ACHN (cell line): Measurements from ENCODE around the gene ALG13.
"Not testable (repeated sequence)": the region's sequence is repeated elsewhere in the genome, so short reads cannot be mapped to it uniquely, and the experiment has no call there.

Source experiments
- DNase-seq: peaks from one replicate; pipeline ENCODE4 v3.0.0-alpha.2; 2015
- in situ Hi-C: cut with HindIII; loops from 2 replicates; pipeline ENCODE4 v1.10.0; 2017; ENCODE audit warnings: low sequenced_read_pairs, low pct_ligation_motif_present, low pct_unique_long_range_greater_than_20kb

ALG13 gene

GRCh38 chrX:111736571-111736970, 55.6 kb downstream of the ALG13 start:
- in situ Hi-C loops, result no loop called here
- no peak for DNase-seq

- no peak for DNase-seq
These were observed 61.0 kb downstream of the ALG13 start for GRCh38 chrX:111742018-111742417.

GRCh38 chrX:111743316-111743715, 62.3 kb downstream of the ALG13 start:
- in situ Hi-C loops, result no loop called here
- no peak for DNase-seq

More at GRCh38 chrX:111742018-111742417, 61.0 kb downstream of the ALG13 start:
- in situ Hi-C loops, result no loop called here

- DNase-seq, result no peak
- in situ Hi-C loops, result no loop called here
These were observed 75.5 kb downstream of the ALG13 start for GRCh38 chrX:111756486-111756885.

- in situ Hi-C loops, result no loop called here
- DNase-seq, result no peak
These were observed 78.7 kb downstream of the ALG13 start for GRCh38 chrX:111759686-111760085.

GRCh38 chrX:111761578-111762135, 80.7 kb downstream of the ALG13 start:
- no peak for DNase-seq
- in situ Hi-C loops, result no loop called here

- in situ Hi-C loops, result no loop called here
- no peak for DNase-seq
These were observed 97.6 kb downstream of the ALG13 start for GRCh38 chrX:111778591-111778990.

GRCh38 chrX:111779582-111779981, 98.6 kb downstream of the ALG13 start:
- in situ Hi-C loops, result no loop called here
- no peak for DNase-seq

- in situ Hi-C loops, result no loop called here
- DNase-seq, result no peak
These were observed 103.7 kb downstream of the ALG13 start for GRCh38 chrX:111784667-111785066.

GRCh38 chrX:111790054-111790453, 109.1 kb downstream of the ALG13 start:
- DNase-seq, in situ Hi-C loops: not testable (repeated sequence)
